ENCODE results near the gene SPATA31C2. TPM values are rescaled to one million over a fixed set of nuclear protein-coding genes. Genes with fewer than 3 reads are reported as not detected.

Gene SPATA31C2
- total and polyA plus RNA-seq, 2 of the 13 experiments (the other 11 are each of a cell fraction or from before 2014, with no cell fraction given): not detected

GRCh38 chr9:88164850-88165249, 26.6 kb upstream of the SPATA31C2 start:
- no TSS peak for BruUV-seq (replicated peaks)
- Histone ChIP-seq H3K9me3 (ENCODE audit: low read length) (no peaks in the 10 kb centered on the region), H2AFZ (ENCODE audit: low read length) (no peak overlapping the region), H3K36me3 (replicated peaks in 1 of 2; ENCODE audit: control insufficient read depth in 1 of 2, insufficient read depth in 2 of 2, low read length in 2 of 2) (no peaks in the 10 kb centered on the region), H3K4me3 (replicated peaks in 1 of 3; ENCODE audit: insufficient read depth in 1 of 3, low read depth in 2 of 3, low read length in 3 of 3) (no peak overlapping the region), H3K79me2 (ENCODE audit: insufficient read depth, low read length) (no peaks in the 10 kb centered on the region), H3K27ac (ENCODE audit: extremely low read length, insufficient read depth, low read length) (no peak overlapping the region), H3K4me2 (ENCODE audit: low read depth, low read length) (no peak overlapping the region), H4K20me1 (ENCODE audit: insufficient read depth, low read length) (no peaks in the 10 kb centered on the region), H3K9ac (ENCODE audit: insufficient read depth, low read depth, low read length) (no peak overlapping the region), H3K4me1 (ENCODE audit: insufficient read depth, low read length) (no peaks in the 10 kb centered on the region), H3K27me3 (ENCODE audit: control insufficient read depth in 1 of 2, insufficient read depth in 2 of 2, low read length in 2 of 2) (no peaks in the 10 kb centered on the region; a peak in 2 of 5 replicates)
- no peak for DNase-seq (ENCODE audit: low spot score)
- POLR2A ChIA-PET: no interaction called here
- in situ Hi-C loops (cut with HindIII; ENCODE audit: extremely low pct_ligation_motif_present, low pct_unique_long_range_greater_than_20kb): no loop called here
- intact Hi-C loops (cut with micrococcal nuclease; ENCODE audit: unreplicated experiment): no loop called here
- CTCF ChIA-PET (ENCODE audit: low intra/inter-chr PET ratio, low total read pairs): no interaction called here
- no peak for FAIRE-seq
- WGBS (ENCODE audit: low lambda C conversion rate): 0% methylated on average over 3 of the region's 3 CpGs
- no peak for ATAC-seq
- no peak for TF ChIP-seq MLLT10 (CRISPR knock-in tag; IDR thresholded peaks at IDR 0.05)
- TF ChIP-seq SOX6 (IDR thresholded peaks at IDR 0.05): no peak
- TF ChIP-seq SOX6 (CRISPR knock-in tag; IDR thresholded peaks at IDR 0.05): no peak
- TF ChIP-seq KLF6 (CRISPR knock-in tag; IDR thresholded peaks at IDR 0.05): no peak
- TF ChIP-seq ZSCAN9 (CRISPR knock-in tag; IDR thresholded peaks at IDR 0.05; ENCODE audit: borderline replicate concordance): no peak
- no peak for TF ChIP-seq ZNF558 (CRISPR knock-in tag; IDR thresholded peaks at IDR 0.05; ENCODE audit: borderline replicate concordance)
- no peak for TF ChIP-seq ZNF282 (IDR thresholded peaks at IDR 0.05; ENCODE audit: partially characterized antibody)
- no peak for TF ChIP-seq IKZF5 (CRISPR knock-in tag; IDR thresholded peaks at IDR 0.05)
- no peak for TF ChIP-seq SMARCC2 (IDR thresholded peaks at IDR 0.05)
- no peak for TF ChIP-seq SATB2 (CRISPR knock-in tag; IDR thresholded peaks at IDR 0.05)
- TF ChIP-seq KLF11 (CRISPR knock-in tag; IDR thresholded peaks at IDR 0.05): no peak
- no peak for TF ChIP-seq ZFP41 (CRISPR knock-in tag; IDR thresholded peaks at IDR 0.05; ENCODE audit: borderline replicate concordance)
- no peak for TF ChIP-seq ZBTB42 (CRISPR knock-in tag; IDR thresholded peaks at IDR 0.05)
- no peak for TF ChIP-seq HINFP (CRISPR knock-in tag; IDR thresholded peaks at IDR 0.05; ENCODE audit: low read depth)
- no peak for TF ChIP-seq ZSCAN25 (CRISPR knock-in tag; IDR thresholded peaks at IDR 0.05)

Measured in HepG2 (cell line).